ENCODE measurements around the gene UBR7.

The UBR7 gene

GRCh38 chr14:93195316-93195999 is 11.6 kb upstream of the UBR7 start:
- no peak overlapping the region for H3K27ac ChIP-seq
- H3K4me2 ChIP-seq, result no peak overlapping the region
- H3K9me3 ChIP-seq, result no peaks in the 10 kb centered on the region
- no peak overlapping the region for H3K4me3 ChIP-seq
- H3K9ac ChIP-seq, result no peak overlapping the region
- peaks cover 27% of the 10 kb centered on the region for H3K36me3 ChIP-seq
- no peaks in the 10 kb centered on the region for H4K20me1 ChIP-seq
- TF ChIP-seq Cebpa-rat (IDR thresholded peaks at IDR 0.05), result no peak
- H3K4me1 ChIP-seq, result no peaks in the 10 kb centered on the region; the same call in 1 of the 2 replicates
- no peaks in the 10 kb centered on the region for H3K27me3 ChIP-seq

- H3K4me3 ChIP-seq, result no peak overlapping the region
- H3K27me3 ChIP-seq, result no peaks in the 10 kb centered on the region
- no peaks in the 10 kb centered on the region for H3K9me3 ChIP-seq
- H3K4me2 ChIP-seq, result no peak overlapping the region
- no peak for TF ChIP-seq Cebpa-rat (IDR thresholded peaks at IDR 0.05)
- H4K20me1 ChIP-seq, result peaks cover 2% of the 10 kb centered on the region
- no peak overlapping the region for H3K9ac ChIP-seq
- H3K27ac ChIP-seq, result no peak overlapping the region
- H3K36me3 ChIP-seq, result peaks cover 24% of the 10 kb centered on the region
- H3K4me1 ChIP-seq, result peaks cover 3% of the 10 kb centered on the region
Observed at GRCh38 chr14:93199031-93199430, 8.0 kb upstream of the UBR7 start.

GRCh38 chr14:93200553-93200952 is 6.5 kb upstream of the UBR7 start:
- Histone ChIP-seq H3K27me3 (no peaks in the 10 kb centered on the region), H3K4me1 (peaks cover 18% of the 10 kb centered on the region), H3K27ac (no peak overlapping the region), H3K4me3 (no peak overlapping the region), H3K4me2 (no peak overlapping the region), H3K9ac (no peak overlapping the region), H3K36me3 (peaks cover 24% of the 10 kb centered on the region), H4K20me1 (peaks cover 10% of the 10 kb centered on the region), H3K9me3 (no peaks in the 10 kb centered on the region)
- TF ChIP-seq Cebpa-rat (IDR thresholded peaks at IDR 0.05), result no peak

- Histone ChIP-seq H3K9ac (no peak overlapping the region), H3K27me3 (no peaks in the 10 kb centered on the region), H4K20me1 (peaks cover 10% of the 10 kb centered on the region), H3K36me3 (peaks cover 24% of the 10 kb centered on the region), H3K4me2 (no peak overlapping the region), H3K4me1 (peaks cover 24% of the 10 kb centered on the region), H3K27ac (no peak overlapping the region), H3K4me3 (no peak overlapping the region), H3K9me3 (no peaks in the 10 kb centered on the region)
- no peak for TF ChIP-seq Cebpa-rat (IDR thresholded peaks at IDR 0.05)
Observed at GRCh38 chr14:93201155-93201704, 5.8 kb upstream of the UBR7 start.

- Histone ChIP-seq H3K4me1 (peaks cover 43% of the 10 kb centered on the region), H3K4me2 (peak overlapping the region; percentile 97), H3K9me3 (no peaks in the 10 kb centered on the region), H3K27ac (peak overlapping the region; percentile 82), H4K20me1 (peaks cover 36% of the 10 kb centered on the region), H3K9ac (peak overlapping the region; percentile 89), H3K4me3 (peak overlapping the region; percentile 96), H3K36me3 (peaks cover 18% of the 10 kb centered on the region), H3K27me3 (no peaks in the 10 kb centered on the region)
- no peak for TF ChIP-seq Cebpa-rat (IDR thresholded peaks at IDR 0.05)
Observed at GRCh38 chr14:93207468-93208308, 632 bp downstream of the UBR7 start.

GRCh38 chr14:93212432-93212831 is 5.4 kb downstream of the UBR7 start:
- H3K4me2 ChIP-seq, result no peak overlapping the region
- H3K4me3 ChIP-seq, result no peak overlapping the region
- no peak overlapping the region for H3K27ac ChIP-seq
- TF ChIP-seq Cebpa-rat (IDR thresholded peaks at IDR 0.05), result no peak
- H3K9ac ChIP-seq, result no peak overlapping the region
- no peaks in the 10 kb centered on the region for H3K9me3 ChIP-seq
- H3K36me3 ChIP-seq, result peaks cover 65% of the 10 kb centered on the region
- no peaks in the 10 kb centered on the region for H3K27me3 ChIP-seq
- peaks cover 19% of the 10 kb centered on the region for H3K4me1 ChIP-seq
- H4K20me1 ChIP-seq, result peaks cover 22% of the 10 kb centered on the region

- H3K27me3 ChIP-seq, result no peaks in the 10 kb centered on the region
- no peak overlapping the region for H3K4me3 ChIP-seq
- H3K9me3 ChIP-seq, result no peaks in the 10 kb centered on the region
- no peak for TF ChIP-seq Cebpa-rat (IDR thresholded peaks at IDR 0.05)
- no peak overlapping the region for H3K27ac ChIP-seq
- H3K36me3 ChIP-seq, result peaks cover 79% of the 10 kb centered on the region
- H3K4me2 ChIP-seq, result no peak overlapping the region
- H3K9ac ChIP-seq, result no peak overlapping the region
- H4K20me1 ChIP-seq, result peaks cover 2% of the 10 kb centered on the region
- H3K4me1 ChIP-seq, result peaks cover 5% of the 10 kb centered on the region
Observed at GRCh38 chr14:93214598-93214997, 7.5 kb downstream of the UBR7 start.

- H3K27ac ChIP-seq, result no peak overlapping the region
- H3K4me3 ChIP-seq, result no peak overlapping the region
- H3K4me2 ChIP-seq, result peak overlapping the region; percentile 51
- peaks cover 19% of the 10 kb centered on the region for H4K20me1 ChIP-seq
- no peaks in the 10 kb centered on the region for H3K27me3 ChIP-seq
- no peaks in the 10 kb centered on the region for H3K9me3 ChIP-seq
- H3K36me3 ChIP-seq, result peaks cover 77% of the 10 kb centered on the region
- no peak overlapping the region for H3K9ac ChIP-seq
- no peak for TF ChIP-seq Cebpa-rat (IDR thresholded peaks at IDR 0.05)
- peaks cover 25% of the 10 kb centered on the region for H3K4me1 ChIP-seq
Observed at GRCh38 chr14:93219103-93219726, 12.2 kb downstream of the UBR7 start.

- H3K27me3 ChIP-seq, result no peaks in the 10 kb centered on the region
- H3K4me1 ChIP-seq, result peaks cover 25% of the 10 kb centered on the region
- H3K27ac ChIP-seq, result no peak overlapping the region
- peaks cover 19% of the 10 kb centered on the region for H4K20me1 ChIP-seq
- no peaks in the 10 kb centered on the region for H3K9me3 ChIP-seq
- H3K36me3 ChIP-seq, result peaks cover 77% of the 10 kb centered on the region
- H3K9ac ChIP-seq, result no peak overlapping the region
- no peak overlapping the region for H3K4me3 ChIP-seq
- peak; percentile 68 for TF ChIP-seq Cebpa-rat (IDR thresholded peaks at IDR 0.05)
- peak overlapping the region; percentile 51 for H3K4me2 ChIP-seq
Observed at GRCh38 chr14:93220509-93220908, 13.5 kb downstream of the UBR7 start.
